CD14-positive monocyte (primary cell): ENCODE measurements around the gene PLA2G15. TPM values are rescaled to one million over a fixed set of nuclear protein-coding genes. Genes with fewer than 3 reads are reported as not detected.

Experiments
- DNase-seq, 3 donors: peaks; one replicate each; pipeline ENCODE4 v3.0.0-alpha.2; 2011 to 2022
- H2AFZ ChIP-seq: 2 replicates; pipeline ENCODE4 v1.6.0; 2012; ENCODE audit warnings: mild to moderate bottlenecking, low read depth, low read length, inconsistent platforms; ENCODE audit not compliant: insufficient read depth, poor library complexity, severe bottlenecking
- H3K27ac ChIP-seq, 2 donors: 1 replicate in 1 of 2; 2 replicates in 1 of 2; pipeline ENCODE4 v1.5.1; 2012 to 2013; ENCODE audit warnings: low read length in 2 of 2, control low read depth in 1 of 2, inconsistent platforms in 1 of 2, low read depth in 1 of 2, mild to moderate bottlenecking in 1 of 2
- H3K27me3 ChIP-seq, 2 donors: one replicate each; pipeline versions ENCODE4 v1.6.0 to v1.6.1; 2011 to 2013; ENCODE audit warnings: low read length in 2 of 2; ENCODE audit not compliant: control insufficient read depth in 2 of 2, insufficient read depth in 2 of 2
- H3K36me3 ChIP-seq, 2 donors: replicated peaks in 1 of 2; 1 replicate in 1 of 2; 2 replicates in 1 of 2; pipeline versions ENCODE4 v1.5.1 to v1.6.1; 2012 to 2013; ENCODE audit warnings: low read length in 2 of 2, control low read depth in 1 of 2, inconsistent platforms in 1 of 2, mild to moderate bottlenecking in 1 of 2; ENCODE audit not compliant: insufficient read depth in 2 of 2, control insufficient read depth in 1 of 2
- H3K4me1 ChIP-seq, 2 donors: 1 replicate in 1 of 2; 2 replicates in 1 of 2; pipeline versions ENCODE4 v1.5.1 to v1.6.1; 2012 to 2013; ENCODE audit warnings: low read length in 2 of 2, control low read depth in 1 of 2, inconsistent platforms in 1 of 2, mild to moderate bottlenecking in 1 of 2, moderate library complexity in 1 of 2; ENCODE audit not compliant: insufficient read depth in 2 of 2, control insufficient read depth in 1 of 2
- H3K4me2 ChIP-seq: replicated peaks from 2 replicates; pipeline ENCODE3; 2012; ENCODE audit warnings: low read length, moderate library complexity, mild to moderate bottlenecking; ENCODE audit not compliant: poor library complexity, severe bottlenecking; ENCODE audit errors: extremely low read depth
- H3K4me3 ChIP-seq, 3 experiments: fragments of 200-600 bp in 1 of 3; sonication (generic) in 1 of 3; replicated peaks in 1 of 3; 1 replicate in 2 of 3; 2 replicates in 1 of 3; pipeline ENCODE4 v1.5.1; 2011 to 2013; ENCODE audit warnings: low read length in 3 of 3, mild to moderate bottlenecking in 3 of 3, control low read depth in 2 of 3, low read depth in 2 of 3, inconsistent platforms in 1 of 3, moderate library complexity in 1 of 3
- H3K79me2 ChIP-seq: 2 replicates; pipeline ENCODE4 v1.6.0; 2012; ENCODE audit warnings: mild to moderate bottlenecking, control low read depth, inconsistent platforms, low read length, moderate library complexity; ENCODE audit not compliant: insufficient read depth
- H3K9ac ChIP-seq: 2 replicates; pipeline ENCODE4 v1.6.0; 2017; ENCODE audit warnings: low read length, mild to moderate bottlenecking; ENCODE audit not compliant: insufficient read depth, poor library complexity, severe bottlenecking
- H3K9me3 ChIP-seq, 2 donors: replicated peaks in 1 of 2; 1 replicate in 1 of 2; 2 replicates in 1 of 2; pipeline versions ENCODE4 v1.5.1 to v1.6.1; 2012 to 2013; ENCODE audit warnings: low read length in 2 of 2, control low read depth in 1 of 2; ENCODE audit not compliant: control insufficient read depth in 1 of 2, insufficient read depth in 1 of 2
- H4K20me1 ChIP-seq: 2 replicates; pipeline ENCODE4 v1.6.0; 2012; ENCODE audit warnings: mild to moderate bottlenecking, low read length, control low read depth, moderate library complexity; ENCODE audit not compliant: insufficient read depth
- H3K27ac Mint-ChIP-seq, 7 donors: one replicate each; pipeline ENCODE4 v1.8.0; 2020; ENCODE audit warnings: mild to moderate bottlenecking in 7 of 7, mixed read lengths in 7 of 7, moderate library complexity in 6 of 7, inconsistent platforms in 2 of 7
- H3K27me3 Mint-ChIP-seq, 3 donors: one replicate each; pipeline ENCODE4 v1.8.0; 2021 to 2022; ENCODE audit warnings: low read depth in 3 of 3, mild to moderate bottlenecking in 3 of 3, mixed read lengths in 3 of 3, moderate library complexity in 3 of 3, inconsistent platforms in 1 of 3
- H3K36me3 Mint-ChIP-seq, 2 donors: one replicate each; pipeline ENCODE4 v1.8.0; 2020; ENCODE audit warnings: mixed read lengths in 2 of 2, inconsistent platforms in 1 of 2, mild to moderate bottlenecking in 1 of 2
- H3K4me1 Mint-ChIP-seq: one replicate; pipeline ENCODE4 v1.8.0; 2020; ENCODE audit warnings: mild to moderate bottlenecking, mixed read lengths
- H3K4me3 Mint-ChIP-seq, 2 donors: one replicate each; pipeline ENCODE4 v1.8.0; 2020; ENCODE audit warnings: mild to moderate bottlenecking in 2 of 2, mixed read lengths in 2 of 2, moderate library complexity in 1 of 2
- H3K9me3 Mint-ChIP-seq, 7 donors: one replicate each; pipeline ENCODE4 v1.8.0; 2020 to 2022; ENCODE audit warnings: mixed read lengths in 7 of 7, mild to moderate bottlenecking in 6 of 7, moderate library complexity in 6 of 7, inconsistent platforms in 2 of 7
- CTCF ChIP-seq: fragments of 200-600 bp; IDR thresholded peaks from one replicate; pipeline ENCODE4 v1.8.0; 2022; ENCODE audit warnings: antibody characterized with exemption, mild to moderate bottlenecking
- WGBS: methylation state at CpG from one replicate; pipeline ENCODE4 v1.1.5; 2013; ENCODE audit warnings: missing lambda C conversion rate; ENCODE audit not compliant: insufficient coverage; 5-methylcytosine and 5-hydroxymethylcytosine counted together
- intact Hi-C, 2 donors: fragments of 100-400 bp; cut with micrococcal nuclease; formaldehyde crosslinking; loops; one replicate each; pipeline versions ENCODE4 v1.15.0 to v1.15.1; 2023
- polyA plus RNA-seq, 3 donors: library from polyadenylated mRNA; depleted of rRNA in 1 of 3; unstranded in 2 of 3; stranded (reverse) in 1 of 3; fragments of 300-500 nt in 2 of 3; fragments of >200 nt in 1 of 3; fragmentation: Illumina TruSeq in 2 of 3; gene quantifications; 1 replicate in 2 of 3; 2 replicates in 1 of 3; pipeline ENCODE4 v1.2.3, GENCODE V29; 2012 to 2021

The PLA2G15 gene
- polyA plus RNA-seq, 3 donors: 27.8 to 34.8 (median 29.5) TPM

GRCh38 chr16:68215302-68215701 lies 29.9 kb upstream of the PLA2G15 start:
- H3K36me3 Mint-ChIP-seq: peaks cover 35 to 43% of the 10 kb centered on the region in 2 donors
- TF ChIP-seq CTCF: no peak
- peaks cover 6% of the 10 kb centered on the region for H3K4me1 Mint-ChIP-seq

GRCh38 chr16:68216240-68216639 lies 28.9 kb upstream of the PLA2G15 start:
- no CpG with 5 or more reads among the region's 3 CpGs for WGBS
- Histone ChIP-seq H3K4me1 (no peaks in the 10 kb centered on the region), H3K79me2 (peaks cover 4% of the 10 kb centered on the region), H3K4me3 (no peak overlapping the region), H3K36me3 (peaks cover 8 to 45% of the 10 kb centered on the region in 2 donors), H3K27me3 (no peaks in the 10 kb centered on the region), H3K9me3 (no peaks in the 10 kb centered on the region), H3K4me2 (no peak overlapping the region), H2AFZ (no peak overlapping the region), H4K20me1 (peaks cover 29% of the 10 kb centered on the region), H3K9ac (no peak overlapping the region), H3K27ac (no peak overlapping the region)
- DNase-seq: no peak
- intact Hi-C loops: no loop called here
- H3K36me3 Mint-ChIP-seq: peaks cover 40 to 46% of the 10 kb centered on the region in 2 donors
- no peak for TF ChIP-seq CTCF
- H3K4me3 Mint-ChIP-seq: no peak overlapping the region
- H3K4me1 Mint-ChIP-seq: peaks cover 6% of the 10 kb centered on the region
- H3K27me3 Mint-ChIP-seq: no peaks in the 10 kb centered on the region
- no peaks in the 10 kb centered on the region for H3K9me3 Mint-ChIP-seq
- peak overlapping the region in 1 of 7 donors; percentile 55 for H3K27ac Mint-ChIP-seq

More at GRCh38 chr16:68215302-68215701, 29.9 kb upstream of the PLA2G15 start:
- Histone ChIP-seq H3K79me2 (peaks cover 4% of the 10 kb centered on the region), H4K20me1 (peaks cover 29% of the 10 kb centered on the region), H3K36me3 (peaks cover 8 to 39% of the 10 kb centered on the region in 2 donors), H3K27ac (no peak overlapping the region), H3K4me3 (no peak overlapping the region), H3K4me2 (no peak overlapping the region), H3K9me3 (no peaks in the 10 kb centered on the region), H3K27me3 (no peaks in the 10 kb centered on the region), H3K4me1 (no peaks in the 10 kb centered on the region), H2AFZ (no peak overlapping the region), H3K9ac (no peak overlapping the region)
- no peak overlapping the region for H3K27ac Mint-ChIP-seq
- H3K4me3 Mint-ChIP-seq: no peak overlapping the region
- DNase-seq: no peak
- no peaks in the 10 kb centered on the region for H3K27me3 Mint-ChIP-seq
- 100% methylated on average over 1 of the region's 1 CpG for WGBS
- no peaks in the 10 kb centered on the region for H3K9me3 Mint-ChIP-seq
- intact Hi-C loops: no loop called here
